K562 (cell line): ENCODE measurements around the gene PSMD10. TPM values are rescaled to one million over a fixed set of nuclear protein-coding genes. Genes with fewer than 3 reads are reported as not detected.

Experiments used
- ATAC-seq: fragments of 200-7000 bp; cut with Tn5 transposase; 3 replicates; pipeline ENCODE4 v1.9.1; 2020; ENCODE audit warnings: moderate library complexity
- BruUV-seq: library from RNA; stranded (reverse); fragments of 400-500 nt; replicated peaks from 2 replicates; lab custom pipeline; 2021; lab: Mats Ljungman, UMichigan
- CTCF ChIA-PET: fragments of 300-600 bp; formaldehyde crosslinking; extraction: SDS; loops from one replicate; lab custom pipeline; 2021; ENCODE audit warnings: low intra/inter-chr PET ratio; lab: Yijun Ruan, JAX
- POLR2A ChIA-PET: fragments of 300-600, 350-650 bp; sonication (Branson Sonifier 250); formaldehyde crosslinking; extraction: SDS; loops from one replicate; lab custom pipeline; 2021; ENCODE audit warnings: antibody characterized with exemption, inconsistent platforms; lab: Yijun Ruan, JAX
- DNase-seq, 4 experiments: peaks; one replicate each; pipeline versions ENCODE4 v3.0.0 to v3.0.0-alpha.2; 2011 to 2018; ENCODE audit warnings: low spot score in 3 of 4, mixed read lengths in 3 of 4; ENCODE audit errors: extremely low read depth in 1 of 4
- FAIRE-seq: peaks from 2 replicates; lab custom pipeline; 2011; peaks lifted over from hg19 to GRCh38; lab: Jason Lieb, UNC
- H2AFZ ChIP-seq: 2 replicates; pipeline ENCODE4 v1.6.0; 2011; ENCODE audit warnings: low read depth, low read length, control low read depth, inconsistent platforms
- H3K27ac ChIP-seq: fragments of 200-600 bp; 3 replicates; pipeline ENCODE4 v1.8.0; 2011; ENCODE audit warnings: low read depth, mild to moderate bottlenecking, control low read depth, inconsistent platforms, low read length, moderate library complexity, mixed read lengths; ENCODE audit errors: extremely low read depth
- H3K27me3 ChIP-seq, 2 experiments: fragments of 300-600 bp in 1 of 2; 2 replicates in 1 of 2; 3 replicates in 1 of 2; pipeline versions ENCODE4 v1.6.0 to v1.8.0; 2011; ENCODE audit warnings: inconsistent platforms in 2 of 2, low read length in 2 of 2, mild to moderate bottlenecking in 1 of 2, mixed read lengths in 1 of 2, moderate library complexity in 1 of 2; ENCODE audit not compliant: control insufficient read depth in 2 of 2, insufficient read depth in 2 of 2
- H3K36me3 ChIP-seq: fragments of 300-600 bp; 3 replicates; pipeline ENCODE4 v1.8.0; 2011; ENCODE audit warnings: mild to moderate bottlenecking, low read length, inconsistent platforms; ENCODE audit not compliant: control insufficient read depth, insufficient read depth
- H3K4me1 ChIP-seq, 2 experiments: fragments of 200-600 bp in 1 of 2; replicated peaks in 1 of 2; 2 replicates in 1 of 2; 3 replicates in 1 of 2; pipeline versions ENCODE4 v1.5.1 to v1.8.0; 2011; ENCODE audit warnings: inconsistent platforms in 2 of 2, low read length in 2 of 2, mild to moderate bottlenecking in 1 of 2, mixed read lengths in 1 of 2, moderate library complexity in 1 of 2; ENCODE audit not compliant: control insufficient read depth in 2 of 2, insufficient read depth in 2 of 2
- H3K4me2 ChIP-seq: 2 replicates; pipeline ENCODE4 v1.6.1; 2011; ENCODE audit warnings: low read length, control low read depth, inconsistent platforms, mixed read lengths; ENCODE audit not compliant: insufficient read depth
- H3K4me3 ChIP-seq: fragments of 200-600 bp; sonication (generic), shearing (Covaris generic); 2 replicates; pipeline ENCODE4 v1.5.1; 2016; ENCODE audit warnings: control low read depth, inconsistent platforms
- H3K79me2 ChIP-seq: fragments of 200-600 bp; 3 replicates; pipeline ENCODE4 v1.8.0; 2011; ENCODE audit warnings: low read length, inconsistent platforms; ENCODE audit not compliant: control insufficient read depth, insufficient read depth
- H3K9ac ChIP-seq, 2 experiments: 2 replicates each; pipeline versions ENCODE4 v1.6.0 to v1.6.1; 2011; ENCODE audit warnings: low read depth in 2 of 2, low read length in 2 of 2, control low read depth in 1 of 2, inconsistent platforms in 1 of 2, mild to moderate bottlenecking in 1 of 2, mixed read lengths in 1 of 2; ENCODE audit not compliant: insufficient read depth in 1 of 2
- H3K9me1 ChIP-seq: one replicate; pipeline ENCODE4 v1.6.0; 2011; ENCODE audit warnings: inconsistent platforms, mild to moderate bottlenecking, low read length, moderate library complexity; ENCODE audit not compliant: control insufficient read depth, insufficient read depth
- H3K9me3 ChIP-seq: replicated peaks from 2 replicates; pipeline ENCODE4 v1.5.1; 2011; ENCODE audit warnings: low read depth, low read length, inconsistent platforms; ENCODE audit not compliant: control insufficient read depth, insufficient read depth
- H4K20me1 ChIP-seq: replicated peaks from 2 replicates; pipeline ENCODE4 v1.6.1; 2011; ENCODE audit warnings: low read length, inconsistent platforms, mixed read lengths; ENCODE audit not compliant: control insufficient read depth, insufficient read depth
- CBX5 ChIP-seq: IDR thresholded peaks from 2 replicates; pipeline ENCODE4 v1.6.1; 2014; ENCODE audit warnings: low read depth, borderline replicate concordance
- HNRNPK ChIP-seq: fragments of 200-400 bp; formaldehyde crosslinking; IDR thresholded peaks from one replicate; pipeline ENCODE4 v1.6.1; 2018; ENCODE audit warnings: mild to moderate bottlenecking, low read depth, low read length; ENCODE audit not compliant: poor library complexity, severe bottlenecking
- KDM1A ChIP-seq, 2 experiments: fragments of 450-650 bp; IDR thresholded peaks; 2 replicates each; pipeline ENCODE4 v1.6.1; 2016; ENCODE audit warnings: mild to moderate bottlenecking in 2 of 2
- KDM2B ChIP-seq: fragments of 250-450 bp; sonication (Bioruptor Pico); IDR thresholded peaks from 2 replicates; pipeline ENCODE4 v1.8.0; 2021; ENCODE audit warnings: mild to moderate bottlenecking, moderate library complexity
- NR1H2 ChIP-seq: sonication (generic); formaldehyde crosslinking; IDR thresholded peaks from 2 replicates; pipeline ENCODE4 v1.4.0; 2020; ENCODE audit warnings: mild to moderate bottlenecking, missing genetic modification reagents
- NR2F6 ChIP-seq: fragments of 450-650 bp; formaldehyde crosslinking; IDR thresholded peaks from 2 replicates; pipeline ENCODE4 v1.4.0; 2020; ENCODE audit warnings: mild to moderate bottlenecking
- PURB ChIP-seq: sonication (generic); formaldehyde crosslinking; IDR thresholded peaks from 2 replicates; pipeline ENCODE4 v1.9.0; 2021; ENCODE audit warnings: low read depth, mild to moderate bottlenecking, missing genetic modification reagents
- ZBTB11 ChIP-seq, 3 experiments: fragments of 200-800 bp in 1 of 3; fragments of 250-450 bp in 1 of 3; fragments of 450-650 bp in 1 of 3; sonication (Bioruptor Pico) in 1 of 3; sonication (Bioruptor generic) in 1 of 3; formaldehyde crosslinking in 1 of 3; IDR thresholded peaks; 2 replicates each; pipeline versions ENCODE4 v1.6.1 to v1.8.0; 2016 to 2022; ENCODE audit warnings: mild to moderate bottlenecking in 2 of 3, missing genetic modification characterization in 2 of 3, missing compliant biosample characterization in 1 of 3, moderate library complexity in 1 of 3
- ZBTB5 ChIP-seq: fragments of 450-650 bp; IDR thresholded peaks from 2 replicates; pipeline ENCODE4 v1.6.1; 2017; ENCODE audit warnings: antibody characterized with exemption
- ZBTB7A ChIP-seq: IDR thresholded peaks from 2 replicates; pipeline ENCODE4 v1.6.1; 2011; ENCODE audit warnings: low read depth, mild to moderate bottlenecking, low read length, moderate library complexity, borderline replicate concordance; ENCODE audit not compliant: control insufficient read depth
- ZNF586 ChIP-seq: fragments of 450-650 bp; formaldehyde crosslinking; conservative IDR thresholded peaks from 2 replicates; pipeline ENCODE4 v1.4.0; 2020; ENCODE audit warnings: mild to moderate bottlenecking, moderate library complexity
- WGBS: fragments of 100-300 bp; shearing (Covaris generic); methylation state at CpG from one replicate; pipeline ENCODE4 v1.1.6; 2016; ENCODE audit warnings: low coverage, mixed read lengths; ENCODE audit not compliant: insufficient coverage; ENCODE audit errors: missing lambda C conversion rate; 5-methylcytosine and 5-hydroxymethylcytosine counted together
- in situ Hi-C: fragments of 300-500 bp; cut with MboI; formaldehyde crosslinking; loops from 4 replicates; pipeline ENCODE4 v1.15.0; 2018; ENCODE audit warnings: inconsistent platforms, mixed read lengths
- intact Hi-C: fragments of 100-400 bp; cut with micrococcal nuclease; formaldehyde crosslinking; loops from 2 replicates; pipeline ENCODE4 v1.14.2; 2022
- polyA plus RNA-seq, 8 experiments: library from polyadenylated mRNA; depleted of rRNA in 4 of 8; stranded (reverse) in 5 of 8; unstranded in 3 of 8; fragments of >200 nt; fragmentation: Nextera tagmentation in 2 of 8; fragmentation: Illumina TruSeq in 1 of 8; extraction: Ambion mirVana in 2 of 8; extraction: Trizol in 1 of 8; gene quantifications; 2 replicates each; pipeline versions ENCODE4 v1.2.1 to v1.2.3, GENCODE V29; 2011 to 2014; ENCODE audit warnings: inconsistent platforms in 1 of 8, missing spikeins in 1 of 8
- total RNA-seq, 7 experiments: library from RNA; depleted of rRNA in 6 of 7; stranded (reverse); fragments of >200 nt in 6 of 7; fragmentation: Illumina TruSeq in 2 of 7; extraction: Trizol in 2 of 7; gene quantifications; 2 replicates each; pipeline versions ENCODE4 v1.2.1 to v1.2.3, GENCODE V29; 2011 to 2021; ENCODE audit warnings: low replicate concordance in 1 of 7

PSMD10 gene
- total and polyA plus RNA-seq, 9 of the 15 experiments (the other 6 are each of a cell fraction or from before 2014, with no cell fraction given): 47.8 to 163 (median 70.4) TPM

GRCh38 chrX:108064001-108064400, 27.3 kb downstream of the PSMD10 start:
- H3K4me1 ChIP-seq: no peaks in the 10 kb centered on the region
- ChIA-PET POLR2A (no interaction called here), CTCF (no interaction called here)
- H3K9me1 ChIP-seq: no peaks in the 10 kb centered on the region
- H3K27me3 ChIP-seq: no peaks in the 10 kb centered on the region
- 0% methylated on average over 1 of the region's 1 CpG for WGBS
- H3K9ac ChIP-seq: no peak overlapping the region
- H4K20me1 ChIP-seq: 0 out of 2 replicates have a peak, but pooled peaks cover 2% of the 10 kb centered on the region
- BruUV-seq: no TSS peak
- H3K79me2 ChIP-seq: no peaks in the 10 kb centered on the region
- H3K4me2 ChIP-seq: no peak overlapping the region
- H3K4me3 ChIP-seq: no peak overlapping the region
- intact Hi-C loops: no loop called here
- TF ChIP-seq ZBTB7A: no peak
- FAIRE-seq (no peak), DNase-seq (no peak), ATAC-seq (no peak)
- H2AFZ ChIP-seq: no peak overlapping the region
- no peaks in the 10 kb centered on the region for H3K9me3 ChIP-seq
- H3K27ac ChIP-seq: no peak overlapping the region
- in situ Hi-C loops: no loop called here
- H3K36me3 ChIP-seq: no peaks in the 10 kb centered on the region

- DNase-seq: no peak
- no peaks in the 10 kb centered on the region for H3K79me2 ChIP-seq
- in situ Hi-C loops: no loop called here
- 8% methylated on average over 1 of the region's 1 CpG for WGBS
- no peak overlapping the region for H3K4me2 ChIP-seq
- no peak for ATAC-seq
- no peaks in the 10 kb centered on the region for H3K36me3 ChIP-seq
- intact Hi-C loops: no loop called here
- H4K20me1 ChIP-seq: 0 out of 2 replicates have a peak, but pooled peaks cover 2% of the 10 kb centered on the region
- H3K9ac ChIP-seq: no peak overlapping the region
- no peaks in the 10 kb centered on the region for H3K9me3 ChIP-seq
- no peak overlapping the region for H2AFZ ChIP-seq
- no TSS peak for BruUV-seq
- POLR2A ChIA-PET: no interaction called here
- H3K9me1 ChIP-seq: no peaks in the 10 kb centered on the region
- CTCF ChIA-PET: no interaction called here
- H3K4me3 ChIP-seq: no peak overlapping the region
- no peak overlapping the region for H3K27ac ChIP-seq
- H3K27me3 ChIP-seq: no peaks in the 10 kb centered on the region
- FAIRE-seq: no peak
- H3K4me1 ChIP-seq: no peaks in the 10 kb centered on the region
- TF ChIP-seq NR1H2 (CRISPR knock-in tag) (no peak), PURB (no peak), KDM2B (CRISPR knock-in tag) (no peak), CBX5 (no peak), ZBTB5 (no peak), ZBTB11 (CRISPR knock-in tag; IDR thresholded peaks at IDR 0.05) (no peak), NR2F6 (CRISPR knock-in tag) (no peak), ZNF586 (CRISPR knock-in tag) (no peak), KDM1A (IDR thresholded peaks at IDR 0.05) (no peak), HNRNPK (no peak)
These were observed 31.5 kb downstream of the PSMD10 start for GRCh38 chrX:108059801-108060200.
